ENCODE measurements around the gene DESI1. TPM values are rescaled to one million over a fixed set of nuclear protein-coding genes. Genes with fewer than 3 reads are reported as not detected.

The DESI1 gene
- total RNA-seq, 1 experiment from 2014 or later, result 30.2 TPM

GRCh38 chr22:41656556-41656955 lies 35.7 kb upstream of the DESI1 start:
- Histone ChIP-seq H2BK120ac (ENCODE audit: low read depth, low read length, poor library complexity, severe bottlenecking) (no peak overlapping the region), H2BK5ac (ENCODE audit: insufficient read length, low read length) (no peak overlapping the region), H3K14ac (ENCODE audit: insufficient read depth, low read length) (no peak overlapping the region), H3K4me1 (ENCODE audit: insufficient read depth, low read length) (no peaks in the 10 kb centered on the region), H3K27ac (ENCODE audit: insufficient read length, low read depth, low read length) (no peak overlapping the region), H3K27me3 (ENCODE audit: insufficient read depth, low read length) (no peaks in the 10 kb centered on the region), H4K8ac (replicated peaks; ENCODE audit: insufficient read length, low read depth, low read length) (no peak overlapping the region), H2BK12ac (ENCODE audit: insufficient read length, low read depth, low read length) (no peak overlapping the region), H2AK5ac (ENCODE audit: insufficient read length, low read length) (no peak overlapping the region), H3K4me2 (ENCODE audit: insufficient read depth, insufficient read length, low read length) (no peak overlapping the region), H4K91ac (ENCODE audit: insufficient read length, low read depth, low read length) (no peak overlapping the region), H3K79me2 (ENCODE audit: insufficient read depth, low read length) (no peaks in the 10 kb centered on the region), H3K56ac (ENCODE audit: insufficient read length, low read depth, low read length) (no peak overlapping the region), H3K4ac (ENCODE audit: low read depth, low read length) (no peak overlapping the region), H2BK20ac (ENCODE audit: low read depth, low read length, poor library complexity, severe bottlenecking) (no peak overlapping the region), H3K23me2 (ENCODE audit: insufficient read length, low read depth, low read length, poor library complexity, severe bottlenecking) (no peaks in the 10 kb centered on the region), H3K79me1 (ENCODE audit: insufficient read depth, low read depth, low read length, poor library complexity, severe bottlenecking) (no peaks in the 10 kb centered on the region), H3K18ac (ENCODE audit: insufficient read length, low read depth, low read length) (no peak overlapping the region), H4K20me1 (ENCODE audit: control insufficient read depth, insufficient read depth, insufficient read length) (peaks cover 3% of the 10 kb centered on the region), H2AFZ (ENCODE audit: low read length) (no peak overlapping the region), H4K5ac (ENCODE audit: insufficient read length, low read depth, low read length) (no peak overlapping the region), H3T11ph (ENCODE audit: low read length) (no peak overlapping the region), H3K9me3 (ENCODE audit: control insufficient read depth, low read depth, low read length) (no peaks in the 10 kb centered on the region), H3K9ac (ENCODE audit: extremely low read depth, insufficient read length, low read length) (no peak overlapping the region), H2BK15ac (ENCODE audit: low read depth, low read length) (no peak overlapping the region), H3K23ac (ENCODE audit: insufficient read length, low read depth, low read length) (no peak overlapping the region)
- Mint-ChIP-seq H3K9me3 (no peaks in the 10 kb centered on the region), H3K4me1 (no peaks in the 10 kb centered on the region), H3K4me3 (no peak overlapping the region), H3K27ac (no peak overlapping the region), H3K27me3 (ENCODE audit: low read depth) (no peaks in the 10 kb centered on the region), H3K36me3 (ENCODE audit: insufficient read depth in 1 of 3, low read depth in 3 of 3) (peaks cover 51 to 96% (median 95%) of the 10 kb centered on the region in 3 experiments)
- no peak for DNase-seq
- TF ChIP-seq, protein P1, sequence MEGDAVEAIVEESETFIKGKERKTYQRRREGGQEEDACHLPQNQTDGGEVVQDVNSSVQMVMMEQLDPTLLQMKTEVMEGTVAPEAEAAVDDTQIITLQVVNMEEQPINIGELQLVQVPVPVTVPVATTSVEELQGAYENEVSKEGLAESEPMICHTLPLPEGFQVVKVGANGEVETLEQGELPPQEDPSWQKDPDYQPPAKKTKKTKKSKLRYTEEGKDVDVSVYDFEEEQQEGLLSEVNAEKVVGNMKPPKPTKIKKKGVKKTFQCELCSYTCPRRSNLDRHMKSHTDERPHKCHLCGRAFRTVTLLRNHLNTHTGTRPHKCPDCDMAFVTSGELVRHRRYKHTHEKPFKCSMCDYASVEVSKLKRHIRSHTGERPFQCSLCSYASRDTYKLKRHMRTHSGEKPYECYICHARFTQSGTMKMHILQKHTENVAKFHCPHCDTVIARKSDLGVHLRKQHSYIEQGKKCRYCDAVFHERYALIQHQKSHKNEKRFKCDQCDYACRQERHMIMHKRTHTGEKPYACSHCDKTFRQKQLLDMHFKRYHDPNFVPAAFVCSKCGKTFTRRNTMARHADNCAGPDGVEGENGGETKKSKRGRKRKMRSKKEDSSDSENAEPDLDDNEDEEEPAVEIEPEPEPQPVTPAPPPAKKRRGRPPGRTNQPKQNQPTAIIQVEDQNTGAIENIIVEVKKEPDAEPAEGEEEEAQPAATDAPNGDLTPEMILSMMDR (conservative IDR thresholded peaks at IDR 0.05), result no peak
- no CpG with 5 or more reads among the region's 5 CpGs for WGBS (ENCODE audit: extremely low coverage, insufficient read length, low lambda C conversion rate)

Data from H9 (cell line).